ENCODE results near the gene DMWD.

DNA sequence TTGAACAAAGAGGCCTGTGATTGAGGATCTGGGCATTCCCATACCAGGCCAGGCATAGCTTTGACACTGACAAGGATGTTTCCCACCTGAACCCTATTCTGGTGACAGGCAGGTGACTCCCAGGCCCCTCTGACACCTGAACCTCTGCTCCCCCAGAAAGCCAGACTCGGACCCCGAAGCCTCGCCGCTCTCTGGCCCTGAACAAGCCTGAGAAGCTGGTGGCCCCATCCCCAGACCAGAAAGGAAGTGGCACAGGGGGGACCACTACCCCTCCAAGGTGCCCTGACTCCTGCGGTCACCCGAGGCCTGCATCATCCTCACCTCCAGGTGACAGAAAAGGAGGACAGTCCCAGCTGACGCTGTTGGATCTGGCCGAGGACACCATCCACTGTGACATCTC lies 38.3 kb downstream of the DMWD start:
- TF ChIP-seq POLR2AphosphoS5 (IDR thresholded peaks at IDR 0.05; ENCODE audit: insufficient read depth in 1 of 2, low read depth in 1 of 2): no peak
- TF ChIP-seq, protein P1, sequence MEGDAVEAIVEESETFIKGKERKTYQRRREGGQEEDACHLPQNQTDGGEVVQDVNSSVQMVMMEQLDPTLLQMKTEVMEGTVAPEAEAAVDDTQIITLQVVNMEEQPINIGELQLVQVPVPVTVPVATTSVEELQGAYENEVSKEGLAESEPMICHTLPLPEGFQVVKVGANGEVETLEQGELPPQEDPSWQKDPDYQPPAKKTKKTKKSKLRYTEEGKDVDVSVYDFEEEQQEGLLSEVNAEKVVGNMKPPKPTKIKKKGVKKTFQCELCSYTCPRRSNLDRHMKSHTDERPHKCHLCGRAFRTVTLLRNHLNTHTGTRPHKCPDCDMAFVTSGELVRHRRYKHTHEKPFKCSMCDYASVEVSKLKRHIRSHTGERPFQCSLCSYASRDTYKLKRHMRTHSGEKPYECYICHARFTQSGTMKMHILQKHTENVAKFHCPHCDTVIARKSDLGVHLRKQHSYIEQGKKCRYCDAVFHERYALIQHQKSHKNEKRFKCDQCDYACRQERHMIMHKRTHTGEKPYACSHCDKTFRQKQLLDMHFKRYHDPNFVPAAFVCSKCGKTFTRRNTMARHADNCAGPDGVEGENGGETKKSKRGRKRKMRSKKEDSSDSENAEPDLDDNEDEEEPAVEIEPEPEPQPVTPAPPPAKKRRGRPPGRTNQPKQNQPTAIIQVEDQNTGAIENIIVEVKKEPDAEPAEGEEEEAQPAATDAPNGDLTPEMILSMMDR (IDR thresholded peaks at IDR 0.05): no peak
- TF ChIP-seq POLR2A (IDR thresholded peaks at IDR 0.05): no peak

Data from vagina (tissue), 2 donors.